Endothelial cell of umbilical vein (primary cell): ENCODE measurements around the gene BSDC1.

Experiments
- CTCF ChIP-seq, 2 donors: IDR thresholded peaks; 1 replicate in 1 of 2; 2 replicates in 1 of 2; pipeline ENCODE4 v1.5.1; 2011; ENCODE audit warnings: low read length in 2 of 2, mild to moderate bottlenecking in 2 of 2, moderate library complexity in 2 of 2, control low read depth in 1 of 2, inconsistent platforms in 1 of 2, low read depth in 1 of 2; ENCODE audit not compliant: insufficient read depth in 1 of 2; ENCODE audit errors: extremely low read depth in 1 of 2
- EZH2 ChIP-seq: IDR thresholded peaks from 2 replicates; pipeline ENCODE4 v1.6.1; 2012; ENCODE audit warnings: borderline replicate concordance, low read depth, mild to moderate bottlenecking, moderate library complexity, low read length, inconsistent platforms; ENCODE audit not compliant: severe bottlenecking
- FOS ChIP-seq: IDR thresholded peaks from 2 replicates; pipeline ENCODE4 v1.6.1; 2011; ENCODE audit warnings: mild to moderate bottlenecking, low read length, moderate library complexity, borderline replicate concordance; ENCODE audit not compliant: insufficient read depth
- GATA2 ChIP-seq: IDR thresholded peaks from 2 replicates; pipeline ENCODE4 v1.7.0; 2011; ENCODE audit warnings: low read depth, mild to moderate bottlenecking, moderate library complexity, mixed read lengths, low read length; ENCODE audit not compliant: insufficient read length, insufficient read depth
- JUN ChIP-seq: IDR thresholded peaks from 2 replicates; pipeline ENCODE4 v1.6.1; 2011; ENCODE audit warnings: borderline replicate concordance, low read depth; ENCODE audit not compliant: insufficient read length, insufficient read depth
- MAX ChIP-seq: IDR thresholded peaks from 2 replicates; pipeline ENCODE4 v1.6.1; 2011; ENCODE audit not compliant: insufficient read depth, insufficient read length
- MYC ChIP-seq: IDR thresholded peaks from one replicate; pipeline ENCODE4 v1.6.1; 2011; ENCODE audit warnings: mild to moderate bottlenecking, low read depth, low read length
- POLR2A ChIP-seq: IDR thresholded peaks from 2 replicates; pipeline ENCODE4 v1.6.1; 2012; ENCODE audit warnings: low read depth, mild to moderate bottlenecking, control low read depth, low read length
- POLR2AphosphoS5 ChIP-seq: IDR thresholded peaks from 2 replicates; pipeline ENCODE4 v1.6.1; 2012; ENCODE audit warnings: low read depth, mild to moderate bottlenecking, control low read depth, low read length, moderate library complexity; ENCODE audit not compliant: insufficient read depth

- TF ChIP-seq POLR2A (no peak), CTCF (IDR thresholded peaks at IDR 0.05; ENCODE audit: extremely low read depth in 1 of 2, insufficient read depth in 1 of 2, low read depth in 1 of 2, low read length in 2 of 2) (no peak), GATA2 (no peak), MAX (no peak), MYC (no peak), POLR2AphosphoS5 (no peak), EZH2 (no peak), JUN (no peak), FOS (no peak)
Observed at GRCh38 chr1:32388641-32389040, 5.6 kb downstream of the BSDC1 start.
